GM19239 (cell line): Measurements from ENCODE around the gene ACADSB.

Source experiments
- DNase-seq: peaks from one replicate; pipeline ENCODE4 v3.0.0; 2011; ENCODE audit warnings: low spot score; ENCODE audit not compliant: insufficient read length
- FAIRE-seq: peaks from 2 replicates; lab custom pipeline; 2011; peaks lifted over from hg19 to GRCh38; lab: Jason Lieb, UNC

The ACADSB gene

GRCh38 chr10:123008355-123009104 is at the start of gene ACADSB, which contains the start of gene IKZF5:
ACADSB (plus strand) TSS chr10:123009006; CDS start chr10:123009030, 24 bp downstream.
IKZF5 (minus strand) TSS chr10:123008795; CDS start chr10:122998625, 10,170 bp downstream.
- FAIRE-seq (peak; percentile 96), DNase-seq (peak; percentile 98)

- FAIRE-seq (no peak), DNase-seq (no peak)
Measured at GRCh38 chr10:122962405-122962804, 46.4 kb upstream of the ACADSB start.

GRCh38 chr10:122966879-122967278 is 41.9 kb upstream of the ACADSB start:
- no peak for FAIRE-seq

GRCh38 chr10:122968698-122969097 is 40.1 kb upstream of the ACADSB start:
- FAIRE-seq (no peak), DNase-seq (no peak)

More at GRCh38 chr10:122966879-122967278, 41.9 kb upstream of the ACADSB start:
- DNase-seq = no peak

- FAIRE-seq (no peak), DNase-seq (no peak)
Measured at GRCh38 chr10:122974023-122974422, 34.8 kb upstream of the ACADSB start.

- FAIRE-seq (no peak), DNase-seq (no peak)
Measured at GRCh38 chr10:122974543-122975064, 34.2 kb upstream of the ACADSB start.

GRCh38 chr10:122980209-122981065 is 28.4 kb upstream of the ACADSB start, which contains the start of gene PSTK:
PSTK (plus strand) TSS chr10:122980401; CDS start chr10:122980480, 79 bp downstream.
- DNase-seq (peak; percentile 89), FAIRE-seq (peak; percentile 80)

- peak; percentile 54 for FAIRE-seq
- no peak for DNase-seq
Measured at GRCh38 chr10:122981066-122981464, 27.7 kb upstream of the ACADSB start.

- FAIRE-seq = no peak
- DNase-seq = no peak
Measured at GRCh38 chr10:122983898-122984297, 24.9 kb upstream of the ACADSB start.

- FAIRE-seq = no peak
- no peak for DNase-seq
Measured at GRCh38 chr10:122984708-122985107, 24.1 kb upstream of the ACADSB start.

- FAIRE-seq (no peak), DNase-seq (no peak)
Measured at GRCh38 chr10:122986335-122986734, 22.5 kb upstream of the ACADSB start.

GRCh38 chr10:122988501-122988900 is 20.3 kb upstream of the ACADSB start:
- DNase-seq (no peak), FAIRE-seq (no peak)

- DNase-seq (no peak), FAIRE-seq (no peak)
Measured at GRCh38 chr10:122990278-122990677, 18.5 kb upstream of the ACADSB start.

- no peak for FAIRE-seq
- DNase-seq = no peak
Measured at GRCh38 chr10:122992031-122992585, 16.7 kb upstream of the ACADSB start.

GRCh38 chr10:122993797-122994336 is 14.9 kb upstream of the ACADSB start:
- FAIRE-seq = no peak
- DNase-seq = no peak

GRCh38 chr10:122995936-122996335 is 12.9 kb upstream of the ACADSB start:
- no peak for FAIRE-seq
- no peak for DNase-seq

GRCh38 chr10:122997864-122998263 is 10.9 kb upstream of the ACADSB start:
- FAIRE-seq (peak; percentile 86), DNase-seq (no peak)

GRCh38 chr10:122998360-122998917 is 10.4 kb upstream of the ACADSB start:
- DNase-seq (no peak), FAIRE-seq (peak; percentile 77)

GRCh38 chr10:122998934-122999333 is 9.9 kb upstream of the ACADSB start:
- no peak for DNase-seq
- no peak for FAIRE-seq

- no peak for FAIRE-seq
Measured at GRCh38 chr10:122999347-122999746, 9.5 kb upstream of the ACADSB start.

More at GRCh38 chr10:122999347-122999746, 9.5 kb upstream of the ACADSB start:
- DNase-seq = no peak
